Epithelial cell of alveolus of lung (primary cell): ENCODE results near the gene AMMECR1L. TPM values are rescaled to one million over a fixed set of nuclear protein-coding genes. Genes with fewer than 3 reads are reported as not detected.

Source experiments
- total RNA-seq: library from RNA; depleted of rRNA; stranded (reverse); fragments of >200 nt; gene quantifications from 2 replicates; pipeline ENCODE4 v1.2.1, GENCODE V29; 2015

Gene AMMECR1L
- 12.7 and 16.9 TPM in 2 replicates for total RNA-seq

GRCh38 chr2:127885780-127886592, at the start of gene AMMECR1L:
Gene AMMECR1L, minus strand, starts transcription at chr2:127885956. Its CDS starts 11,722 bp downstream, at chr2:127874234.

Other genes with a start within 250 kb of the AMMECR1L start
- not detected in 2 replicates for gene GPR17, start 239.8 kb downstream of the AMMECR1L start, total RNA-seq
- 1.3 TPM in 1 of 2 replicates, not detected in the other for gene LIMS2, start 210.4 kb downstream of the AMMECR1L start, total RNA-seq
- 4.8 and 8.5 TPM in 2 replicates for gene SFT2D3, start 184.5 kb downstream of the AMMECR1L start, total RNA-seq
- gene WDR33, start 74.8 kb downstream of the AMMECR1L start, total RNA-seq = 16.3 and 26.9 TPM in 2 replicates
- 11.2 and 17.6 TPM in 2 replicates for gene POLR2D, start 27.8 kb downstream of the AMMECR1L start, total RNA-seq
- gene SAP130, start 142.1 kb upstream of the AMMECR1L start, total RNA-seq = 8.8 and 13.6 TPM in 2 replicates
- 26.5 and 63.0 TPM in 2 replicates for gene UGGT1, start 205.2 kb upstream of the AMMECR1L start, total RNA-seq